ENCODE measurements around the gene CCNY. TPM values are rescaled to one million over a fixed set of nuclear protein-coding genes. Genes with fewer than 3 reads are reported as not detected.

Gene CCNY
- total and polyA plus RNA-seq, 2 of the 4 experiments (the other 2 are of a cell fraction) = 38.0 to 131 TPM

GRCh38 chr10:35614312-35614711 is 278.0 kb downstream of the CCNY start:
- Histone ChIP-seq H2BK120ac (ENCODE audit: low read depth, low read length) (no peak overlapping the region), H4K91ac (ENCODE audit: insufficient read depth, low read depth, low read length) (no peak overlapping the region), H2AFZ (replicated peaks; ENCODE audit: low read length, poor library complexity) (no peak overlapping the region), H4K20me1 (ENCODE audit: insufficient read depth, low read length) (no peaks in the 10 kb centered on the region), H3K27me3 (ENCODE audit: control insufficient read depth, insufficient read depth, low read length) (peaks cover 21% of the 10 kb centered on the region), H3K14ac (replicated peaks; ENCODE audit: low read depth, low read length) (no peak overlapping the region), H3K56ac (ENCODE audit: extremely low read depth, insufficient read depth, low read length) (no peak overlapping the region), H4K8ac (ENCODE audit: low read depth in 2 of 2, low read length in 2 of 2) (no peak overlapping the region), H2AK9ac (replicated peaks; ENCODE audit: low read depth, low read length, poor library complexity) (no peak overlapping the region), H2BK15ac (ENCODE audit: low read depth, low read length) (no peak overlapping the region), H2AK5ac (ENCODE audit: low read depth, low read length) (no peak overlapping the region), H3K4me2 (ENCODE audit: low read depth, low read length) (no peak overlapping the region), H3K36me3 (ENCODE audit: control insufficient read depth, insufficient read depth, low read length) (no peaks in the 10 kb centered on the region), H3K79me1 (ENCODE audit: low read depth in 1 of 2, low read length in 2 of 2) (no peaks in the 10 kb centered on the region), H3K9me1 (ENCODE audit: insufficient read depth, low read length) (no peaks in the 10 kb centered on the region), H3K23ac (ENCODE audit: low read depth, low read length) (no peak overlapping the region), H3K18ac (ENCODE audit: low read depth, low read length) (no peak overlapping the region), H4K5ac (ENCODE audit: low read depth, low read length) (no peak overlapping the region), H3K4ac (ENCODE audit: low read depth, low read length) (no peak overlapping the region), H2BK5ac (ENCODE audit: low read depth, low read length, poor library complexity, severe bottlenecking) (no peak overlapping the region), H3K27ac (ENCODE audit: insufficient read depth, low read length) (no peak overlapping the region), H3K4me1 (ENCODE audit: control insufficient read depth, insufficient read depth, low read length) (no peaks in the 10 kb centered on the region), H3K9me3 (ENCODE audit: control insufficient read depth, insufficient read depth, low read length) (0 out of 2 replicates have a peak, but pooled peaks cover 2% of the 10 kb centered on the region), H3K4me3 (ENCODE audit: insufficient read depth, low read depth, low read length) (no peak overlapping the region), H2BK20ac (ENCODE audit: low read depth, low read length) (no peak overlapping the region), H3K9ac (ENCODE audit: low read depth, low read length) (no peak overlapping the region)
- intact Hi-C loops (cut with micrococcal nuclease) (loop anchor here (5.0 kb wide), 1 partner anchor 1263 kb away; no protein-coding TSS in a partner anchor), in situ Hi-C loops (cut with MboI; ENCODE audit: low sequenced_read_pairs) (no loop called here), dilution Hi-C loops (cut with HindIII; ENCODE audit: low sequenced_read_pairs, unreplicated experiment) (no loop called here)
- ATAC-seq (ENCODE audit: low read depth) (no peak), DNase-seq (no peak)
- TF ChIP-seq ELK1 (IDR thresholded peaks at IDR 0.05; ENCODE audit: borderline replicate concordance, low read depth, low read length) = no peak
- no peak for TF ChIP-seq RCOR1 (IDR thresholded peaks at IDR 0.05; ENCODE audit: insufficient replicate concordance, low read length)
- no peak for TF ChIP-seq POLR2A (IDR thresholded peaks at IDR 0.05; ENCODE audit: low read depth, low read length)
- TF ChIP-seq MAZ (IDR thresholded peaks at IDR 0.05; ENCODE audit: borderline replicate concordance, low read depth, low read length) = no peak
- no peak for TF ChIP-seq SMC3 (IDR thresholded peaks at IDR 0.05; ENCODE audit: low read depth, low read length)
- no peak for TF ChIP-seq MAFK (IDR thresholded peaks at IDR 0.05; ENCODE audit: low read depth, low read length)
- TF ChIP-seq USF2 (IDR thresholded peaks at IDR 0.05; ENCODE audit: low read depth, low read length) = no peak
- TF ChIP-seq CEBPB (IDR thresholded peaks at IDR 0.05; ENCODE audit: low read depth, low read length) = no peak
- no peak for TF ChIP-seq RAD21 (IDR thresholded peaks at IDR 0.05; ENCODE audit: low read length)
- no peak for TF ChIP-seq CHD1 (IDR thresholded peaks at IDR 0.05; ENCODE audit: low read depth, low read length)
- no peak for TF ChIP-seq BHLHE40 (IDR thresholded peaks at IDR 0.05; ENCODE audit: low read depth, low read length)
- no peak for TF ChIP-seq FOS (IDR thresholded peaks at IDR 0.05; ENCODE audit: low read depth, low read length)
- TF ChIP-seq RFX5 (IDR thresholded peaks at IDR 0.05; ENCODE audit: low read depth, low read length) = no peak
- ChIA-PET POLR2A (ENCODE audit: unreplicated experiment) (no interaction called here), CTCF (interaction anchor here (0.8 to 2.2 kb wide), 5 partner anchors 9 to 1266 kb away, joined by 3 to 9 read pairs (median 3); partner anchors contain the start of gene GJD4)
- no CpG with 5 or more reads among the region's 5 CpGs for WGBS, 2 experiments (ENCODE audit: extremely low coverage in 2 of 2, insufficient read length in 1 of 2)
- BruUV-seq (replicated peaks) = no TSS peak
